Measurements from ENCODE around the gene KDELR1.

GRCh38 chr19:48338802-48339503 is 52.4 kb downstream of the KDELR1 start:
- TF ChIP-seq POLR2A (IDR thresholded peaks at IDR 0.05) (no peak), CTCF (IDR thresholded peaks at IDR 0.05) (no peak)

All from right lobe of liver (tissue), 4 donors.